ENCODE measurements around the gene NF1. TPM values are rescaled to one million over a fixed set of nuclear protein-coding genes. Genes with fewer than 3 reads are reported as not detected.

NF1 gene
- total RNA-seq, 1 experiment from 2014 or later, result 35.4 TPM

GRCh38 chr17:31092475-31093064 lies 2.2 kb upstream of the NF1 start (continued):
- no peak for TF ChIP-seq ZNF532 (CRISPR knock-in tag; IDR thresholded peaks at IDR 0.05; ENCODE audit: borderline replicate concordance)

GRCh38 chr17:31093866-31094599 lies 744 bp upstream of the NF1 start:
- ATAC-seq, result no peak
- ChIA-PET POLR2A (interaction anchor here (0.6 to 1.2 kb wide), 3 partner anchors 15 to 270 kb away, joined by 3 to 9 read pairs (median 8); partner anchors contain the start of gene CRLF3), CTCF (interaction anchor here (0.7 to 2.2 kb wide), 5 partner anchors 26 to 787 kb away, joined by 3 to 8 read pairs (median 5); partner anchors contain the start of gene RNF135)
- no peaks in the 10 kb centered on the region for H3K36me3 Mint-ChIP-seq
- no peaks in the 10 kb centered on the region for H3K9me3 Mint-ChIP-seq
- peak overlapping the region; percentile 93 for H3K4me3 Mint-ChIP-seq
- peak overlapping the region; percentile 82 for H3K27ac Mint-ChIP-seq
- no peak for DNase-seq (ENCODE audit: low spot score)
- no peaks in the 10 kb centered on the region for H3K27me3 Mint-ChIP-seq (ENCODE audit: low read depth)
- peaks cover 19% of the 10 kb centered on the region for H3K4me1 Mint-ChIP-seq
- TF ChIP-seq FOXP4 (CRISPR knock-in tag; IDR thresholded peaks at IDR 0.05) (no peak), ZNF232 (CRISPR knock-in tag; IDR thresholded peaks at IDR 0.05) (no peak), ZNF263 (CRISPR knock-in tag; IDR thresholded peaks at IDR 0.05; ENCODE audit: low read depth) (no peak), ZNF671 (CRISPR knock-in tag; IDR thresholded peaks at IDR 0.05) (no peak), E2F4 (CRISPR knock-in tag; IDR thresholded peaks at IDR 0.05; ENCODE audit: borderline replicate concordance, low read depth) (no peak), GABPB1 (CRISPR knock-in tag; IDR thresholded peaks at IDR 0.05) (no peak), RELA (CRISPR knock-in tag; IDR thresholded peaks at IDR 0.05; ENCODE audit: borderline replicate concordance) (no peak), ZBTB43 (CRISPR knock-in tag; IDR thresholded peaks at IDR 0.05) (no peak), ZNF532 (CRISPR knock-in tag; IDR thresholded peaks at IDR 0.05; ENCODE audit: borderline replicate concordance) (no peak), JAZF1 (CRISPR knock-in tag; IDR thresholded peaks at IDR 0.05) (no peak), ATF2 (CRISPR knock-in tag; IDR thresholded peaks at IDR 0.05; ENCODE audit: borderline replicate concordance, low read depth) (no peak), ZNF219 (CRISPR knock-in tag; IDR thresholded peaks at IDR 0.05; ENCODE audit: borderline replicate concordance) (no peak), MYBL2 (CRISPR knock-in tag; IDR thresholded peaks at IDR 0.05) (no peak)
- TF ChIP-seq, protein P1, sequence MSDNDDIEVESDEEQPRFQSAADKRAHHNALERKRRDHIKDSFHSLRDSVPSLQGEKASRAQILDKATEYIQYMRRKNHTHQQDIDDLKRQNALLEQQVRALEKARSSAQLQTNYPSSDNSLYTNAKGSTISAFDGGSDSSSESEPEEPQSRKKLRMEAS (CRISPR knock-in tag; IDR thresholded peaks at IDR 0.05), result no peak
- TF ChIP-seq, protein P2, sequence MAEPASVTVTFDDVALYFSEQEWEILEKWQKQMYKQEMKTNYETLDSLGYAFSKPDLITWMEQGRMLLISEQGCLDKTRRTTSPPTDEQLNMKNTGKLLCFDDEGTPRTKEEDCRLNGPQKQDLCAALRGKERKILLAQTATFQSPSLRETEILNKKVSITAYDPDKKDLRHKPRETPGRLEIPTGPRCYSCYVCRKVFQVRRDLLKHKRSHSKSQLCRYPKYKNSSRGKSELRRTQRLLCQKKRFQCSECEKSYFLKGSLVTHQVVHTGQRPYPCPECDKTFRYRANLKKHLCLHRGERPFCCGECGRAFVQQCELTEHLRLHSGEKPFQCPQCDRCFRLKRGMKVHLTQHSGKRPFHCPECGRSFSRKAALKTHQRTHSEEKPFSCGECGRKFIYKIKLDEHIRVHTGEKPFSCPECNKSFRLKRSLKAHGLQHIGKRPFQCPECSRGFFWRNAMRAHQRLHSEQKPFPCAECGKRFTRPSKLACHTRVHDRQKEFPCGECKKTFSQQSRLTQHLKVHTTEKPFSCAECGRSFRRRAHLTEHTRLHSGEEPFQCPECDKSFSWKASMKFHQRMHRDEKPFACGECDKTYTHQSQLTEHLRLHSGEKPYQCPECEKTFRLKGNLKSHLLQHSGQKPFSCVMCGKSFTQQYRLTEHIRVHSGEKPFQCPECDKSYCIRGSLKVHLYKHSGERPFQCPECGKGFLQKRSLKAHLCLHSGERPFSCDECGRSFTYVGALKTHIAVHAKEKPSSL (CRISPR knock-in tag; conservative IDR thresholded peaks at IDR 0.05), result no peak
